ENCODE measurements around the gene RAB14. TPM values are rescaled to one million over a fixed set of nuclear protein-coding genes. Genes with fewer than 3 reads are reported as not detected.
A peak's percentile ranks its signal among the peaks of the same experiment; 100 is the strongest.

Gene RAB14
- polyA plus RNA-seq (2013, experiment 1 of 2): 28.6 TPM
- 30.1 TPM for polyA plus RNA-seq (2013, experiment 2 of 2)

DNA sequence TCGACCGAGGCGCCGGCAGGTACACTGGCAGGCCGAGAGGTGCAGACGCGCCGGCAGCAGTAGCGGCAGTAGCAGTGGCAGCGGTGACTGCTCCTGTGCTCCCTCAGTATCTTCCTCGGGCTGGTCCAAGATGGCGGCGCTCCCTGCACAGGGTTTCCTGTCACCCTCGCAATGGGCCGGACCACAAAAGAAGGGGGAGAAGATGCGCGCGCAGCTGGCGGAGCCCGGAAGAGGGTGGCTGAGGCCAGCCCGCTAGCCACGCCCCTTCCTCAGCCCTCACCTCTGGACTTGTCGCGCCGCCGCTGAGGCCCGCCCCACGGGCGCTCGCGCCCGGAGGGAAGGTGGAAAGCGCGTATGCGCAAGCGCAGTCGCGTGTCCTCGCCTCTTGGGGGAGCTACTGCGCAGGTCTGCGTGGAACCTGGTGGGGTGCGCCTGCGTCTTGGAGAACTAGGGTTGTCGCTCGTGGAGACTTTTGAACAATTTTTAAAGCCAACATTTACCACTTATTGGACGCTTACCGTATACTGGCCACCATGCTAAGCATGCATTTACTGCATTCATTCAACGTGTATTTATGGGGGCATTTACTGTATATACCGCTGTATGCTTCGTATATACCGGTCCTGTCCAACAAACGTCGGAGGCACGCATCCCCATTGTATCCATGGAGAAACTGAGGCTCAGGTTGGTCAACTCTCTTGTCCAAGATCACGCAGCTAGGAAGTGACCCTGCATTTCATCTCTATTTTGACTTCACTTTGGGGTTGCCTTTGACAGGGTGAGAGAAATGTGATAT, at the start of gene RAB14:
RAB14 (minus strand) TSS at position 132 of the 796 bp plus-strand sequence. CDS start 8,457 bp downstream, outside the sequence.
- Histone ChIP-seq H3K27me3 (ENCODE audit: insufficient read depth, low read length) (no peaks in the 10 kb centered on the region), H3K36me3 (ENCODE audit: insufficient read depth, low read length) (no peaks in the 10 kb centered on the region), H3K9ac (ENCODE audit: low read depth, low read length) (peak within 1 kb of the TSS; percentile 76), H3K4me3 (ENCODE audit: low read length) (peak within 1 kb of the TSS; percentile 67), H3K4me1 (ENCODE audit: insufficient read depth, low read length) (peaks cover 19% of the 10 kb centered on the region), H3K27ac (ENCODE audit: low read depth, low read length) (peak within 1 kb of the TSS; percentile 87; the same call in 1 of the 2 replicates), H3K9me3 (ENCODE audit: insufficient read depth, low read depth, low read length) (no peaks in the 10 kb centered on the region)
- 9% methylated on average over 55 of the region's 55 CpGs for WGBS

DNA sequence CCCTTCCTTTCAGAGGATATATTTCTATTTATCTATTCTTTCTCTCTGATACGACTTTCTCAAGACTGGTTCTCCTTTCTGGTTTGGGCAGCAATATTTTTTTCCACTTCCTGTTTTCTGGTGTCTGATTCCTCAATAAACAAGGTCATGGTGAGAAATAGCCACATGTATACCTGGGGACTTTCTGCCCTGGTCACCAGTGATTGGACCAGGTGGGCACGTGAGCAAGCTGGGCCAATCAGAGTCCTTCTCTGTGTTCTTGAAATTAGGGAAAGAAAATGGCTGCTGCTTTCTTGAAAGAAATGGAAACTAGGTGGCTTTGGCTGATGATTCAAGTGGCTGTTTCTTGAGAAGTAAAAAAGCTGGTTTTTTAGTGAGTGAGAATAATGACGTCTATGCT, 47.9 kb upstream of the RAB14 start:
- Histone ChIP-seq H3K27me3 (ENCODE audit: insufficient read depth, low read length) (peaks cover 23% of the 10 kb centered on the region), H3K4me3 (ENCODE audit: low read length) (no peak overlapping the region), H3K9me3 (ENCODE audit: insufficient read depth, low read depth, low read length) (0 out of 2 replicates have a peak, but pooled peaks cover 4% of the 10 kb centered on the region), H3K9ac (ENCODE audit: low read depth, low read length) (no peak overlapping the region), H3K4me1 (ENCODE audit: insufficient read depth, low read length) (peaks cover 13% of the 10 kb centered on the region), H3K27ac (ENCODE audit: low read depth, low read length) (no peak overlapping the region), H3K36me3 (ENCODE audit: insufficient read depth, low read length) (no peaks in the 10 kb centered on the region)
- WGBS: 89% methylated on average over 3 of the region's 3 CpGs

DNA sequence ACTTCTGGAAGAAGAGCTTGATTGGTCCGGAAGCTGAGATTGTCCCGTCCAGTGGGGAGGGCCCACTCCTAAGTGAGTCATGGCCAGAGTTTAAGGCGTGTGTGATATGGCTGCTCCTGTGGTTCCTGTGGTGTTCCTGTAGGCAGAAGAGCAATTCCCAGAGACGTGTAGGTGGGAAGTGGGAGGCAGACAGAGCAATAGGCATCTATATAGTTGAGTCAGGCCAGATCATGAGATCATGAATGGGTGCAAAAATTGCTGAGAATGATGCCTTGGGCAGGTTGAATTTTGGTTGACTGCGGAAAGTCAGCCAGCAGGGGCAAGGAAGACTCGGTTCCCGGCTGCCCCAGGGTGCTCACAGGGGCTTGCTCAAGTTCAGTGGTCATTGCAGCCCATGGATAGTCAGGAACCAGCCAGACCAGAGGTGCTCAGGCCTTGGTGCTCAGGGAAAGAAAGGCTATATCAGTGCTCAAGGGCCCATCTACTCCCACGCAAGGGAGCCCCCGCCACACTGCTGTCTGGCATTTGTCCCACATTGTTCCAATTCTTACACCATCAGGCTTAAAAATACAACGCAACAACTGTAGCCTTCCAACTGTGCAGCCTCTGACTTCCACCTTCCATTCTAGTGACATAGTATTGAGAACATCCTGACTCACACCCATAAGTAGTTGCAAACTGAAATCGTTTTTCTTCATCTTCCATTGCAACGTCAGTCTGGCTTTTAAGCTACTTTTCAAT, 45.3 kb upstream of the RAB14 start:
- Histone ChIP-seq H3K9ac (ENCODE audit: low read depth, low read length) (no peak overlapping the region), H3K27ac (ENCODE audit: low read depth, low read length) (no peak overlapping the region), H3K36me3 (ENCODE audit: insufficient read depth, low read length) (no peaks in the 10 kb centered on the region), H3K4me1 (ENCODE audit: insufficient read depth, low read length) (no peaks in the 10 kb centered on the region), H3K4me3 (ENCODE audit: low read length) (no peak overlapping the region), H3K27me3 (ENCODE audit: insufficient read depth, low read length) (peaks cover 2% of the 10 kb centered on the region), H3K9me3 (ENCODE audit: insufficient read depth, low read depth, low read length) (peaks cover 10% of the 10 kb centered on the region)
- WGBS: 92% methylated on average over 12 of the region's 12 CpGs

DNA sequence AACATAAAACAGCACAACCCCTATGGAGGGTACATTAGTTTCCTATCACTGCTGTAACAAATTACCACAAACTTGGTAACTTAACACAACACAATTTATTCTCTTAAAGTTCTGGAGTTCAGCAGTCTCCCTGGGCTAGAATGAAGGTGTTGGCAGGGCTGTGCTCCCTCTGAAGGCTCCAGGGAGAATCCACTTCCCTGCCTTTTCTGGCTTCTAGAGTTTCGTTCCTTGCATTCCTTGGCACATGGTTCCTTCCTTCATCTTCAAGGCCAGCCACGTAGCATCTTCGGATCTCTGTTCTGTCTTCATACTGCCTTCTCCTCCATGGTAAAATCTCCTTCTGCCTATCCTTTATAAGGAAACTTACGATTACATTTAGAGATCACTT, 41.3 kb upstream of the RAB14 start:
- H3K9ac ChIP-seq (ENCODE audit: low read depth, low read length): no peak overlapping the region
- H3K9me3 ChIP-seq (ENCODE audit: insufficient read depth, low read depth, low read length): peaks cover 10% of the 10 kb centered on the region
- peaks cover 7% of the 10 kb centered on the region; the same call in 1 of the 2 replicates for H3K4me1 ChIP-seq (ENCODE audit: insufficient read depth, low read length)
- 96% methylated on average over 4 of the region's 4 CpGs for WGBS
- H3K36me3 ChIP-seq (ENCODE audit: insufficient read depth, low read length): no peaks in the 10 kb centered on the region
- no peak overlapping the region for H3K27ac ChIP-seq (ENCODE audit: low read depth, low read length)
- H3K4me3 ChIP-seq (ENCODE audit: low read length): no peak overlapping the region
- H3K27me3 ChIP-seq (ENCODE audit: insufficient read depth, low read length): no peaks in the 10 kb centered on the region

DNA sequence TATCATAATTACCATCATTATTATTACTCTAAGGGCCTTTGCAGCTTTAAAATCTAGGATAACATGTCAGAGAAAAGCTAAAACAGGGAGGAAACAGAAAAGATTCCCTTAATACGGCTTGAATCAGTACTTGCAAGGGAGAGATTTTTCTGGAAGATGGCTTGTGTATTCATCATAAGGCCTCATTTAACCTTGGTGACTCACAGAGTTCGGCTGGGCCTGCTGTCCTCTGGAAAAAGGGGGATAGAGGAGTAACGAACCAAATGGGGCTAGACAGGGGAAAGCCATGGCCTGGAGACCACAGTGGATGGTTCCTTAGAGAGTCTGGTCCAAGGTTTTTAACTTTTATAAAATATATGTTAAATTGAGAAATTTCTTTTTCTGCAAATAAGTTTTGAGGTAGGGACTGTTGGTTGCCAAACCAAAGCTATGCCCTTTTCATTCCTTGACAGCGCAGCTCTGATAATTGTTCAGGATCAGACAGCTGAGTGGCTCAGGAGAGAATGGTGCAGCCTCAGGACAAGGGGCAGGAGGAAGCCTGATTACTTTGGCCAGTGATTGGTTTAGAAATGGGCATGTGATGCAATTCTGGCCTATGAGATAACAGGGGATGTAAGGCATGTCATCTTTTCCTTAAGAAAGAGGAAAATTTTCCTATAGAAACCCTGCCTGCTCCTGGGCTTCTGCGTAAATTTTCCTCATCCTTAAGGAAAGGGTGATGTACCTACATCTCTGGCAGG, 40.7 kb upstream of the RAB14 start:
- Histone ChIP-seq H3K4me1 (ENCODE audit: insufficient read depth, low read length) (peaks cover 7% of the 10 kb centered on the region; the same call in 1 of the 2 replicates), H3K36me3 (ENCODE audit: insufficient read depth, low read length) (no peaks in the 10 kb centered on the region), H3K9me3 (ENCODE audit: insufficient read depth, low read depth, low read length) (peaks cover 10% of the 10 kb centered on the region), H3K27ac (ENCODE audit: low read depth, low read length) (no peak overlapping the region), H3K27me3 (ENCODE audit: insufficient read depth, low read length) (no peaks in the 10 kb centered on the region), H3K4me3 (ENCODE audit: low read length) (no peak overlapping the region), H3K9ac (ENCODE audit: low read depth, low read length) (no peak overlapping the region)
- WGBS: 94% methylated on average over 5 of the region's 5 CpGs

DNA sequence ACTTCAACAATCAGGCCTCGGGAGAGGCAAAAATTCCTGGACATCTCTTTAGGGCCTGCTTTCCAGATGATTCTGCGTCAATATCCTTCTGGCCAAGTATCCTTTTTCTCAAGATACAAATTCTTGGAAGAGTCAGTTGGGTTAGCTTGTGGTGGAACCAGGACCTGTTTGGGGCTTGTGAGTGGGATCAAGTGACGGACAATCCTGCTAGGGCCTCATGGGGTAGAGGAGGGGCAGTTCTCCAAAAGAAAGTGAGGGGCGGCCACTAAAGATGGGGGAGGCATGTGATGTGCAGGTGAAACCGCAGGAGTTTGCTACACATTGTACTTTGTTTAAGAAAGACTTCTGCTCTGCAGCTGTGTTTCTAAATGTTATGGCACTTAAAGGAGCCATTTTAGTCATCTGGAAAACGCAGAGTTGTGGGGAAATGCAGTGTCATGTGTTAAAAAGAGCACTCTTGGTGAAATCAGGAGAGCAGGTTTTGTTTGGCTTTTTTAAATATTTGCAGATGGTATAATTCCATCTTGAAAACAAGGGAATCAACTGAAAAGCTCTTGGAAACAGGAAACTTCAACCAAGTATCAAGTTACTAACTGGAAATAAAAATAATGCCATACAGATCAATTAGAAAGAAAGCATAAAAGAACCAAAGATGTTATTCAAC, 38.9 kb upstream of the RAB14 start:
- H3K36me3 ChIP-seq (ENCODE audit: insufficient read depth, low read length): no peaks in the 10 kb centered on the region
- WGBS: 89% methylated on average over 6 of the region's 6 CpGs
- H3K27me3 ChIP-seq (ENCODE audit: insufficient read depth, low read length): no peaks in the 10 kb centered on the region
- H3K4me3 ChIP-seq (ENCODE audit: low read length): no peak overlapping the region
- peaks cover 10% of the 10 kb centered on the region for H3K9me3 ChIP-seq (ENCODE audit: insufficient read depth, low read depth, low read length)
- H3K27ac ChIP-seq (ENCODE audit: low read depth, low read length): no peak overlapping the region
- H3K4me1 ChIP-seq (ENCODE audit: insufficient read depth, low read length): peaks cover 7% of the 10 kb centered on the region; the same call in 1 of the 2 replicates
- H3K9ac ChIP-seq (ENCODE audit: low read depth, low read length): no peak overlapping the region

DNA sequence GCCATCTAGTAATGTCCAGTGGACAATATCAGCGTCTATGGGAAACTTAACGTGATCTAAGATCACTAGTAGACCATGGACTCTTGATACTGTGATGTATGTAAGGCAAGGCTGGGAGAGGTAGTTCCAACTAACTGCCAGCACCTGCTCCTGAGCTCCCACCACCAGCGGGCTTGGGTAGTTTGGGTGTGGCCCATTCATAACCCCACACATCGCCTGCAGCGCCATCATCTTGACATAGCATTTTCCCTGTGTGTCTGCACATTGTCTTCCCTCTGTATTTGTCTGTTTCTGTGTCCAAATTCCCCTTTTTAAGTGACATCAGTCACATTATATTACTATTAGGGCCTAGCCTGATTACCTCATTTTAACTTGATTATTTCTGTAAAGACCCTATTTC, 38.2 kb upstream of the RAB14 start:
- no peaks in the 10 kb centered on the region for H3K27me3 ChIP-seq (ENCODE audit: insufficient read depth, low read length)
- no peak overlapping the region for H3K27ac ChIP-seq (ENCODE audit: low read depth, low read length)
- peaks cover 8% of the 10 kb centered on the region for H3K9me3 ChIP-seq (ENCODE audit: insufficient read depth, low read depth, low read length)
- H3K9ac ChIP-seq (ENCODE audit: low read depth, low read length): no peak overlapping the region
- peaks cover 7% of the 10 kb centered on the region; the same call in 1 of the 2 replicates for H3K4me1 ChIP-seq (ENCODE audit: insufficient read depth, low read length)
- WGBS: 98% methylated on average over 5 of the region's 5 CpGs
- H3K4me3 ChIP-seq (ENCODE audit: low read length): no peak overlapping the region
- H3K36me3 ChIP-seq (ENCODE audit: insufficient read depth, low read length): no peaks in the 10 kb centered on the region

DNA sequence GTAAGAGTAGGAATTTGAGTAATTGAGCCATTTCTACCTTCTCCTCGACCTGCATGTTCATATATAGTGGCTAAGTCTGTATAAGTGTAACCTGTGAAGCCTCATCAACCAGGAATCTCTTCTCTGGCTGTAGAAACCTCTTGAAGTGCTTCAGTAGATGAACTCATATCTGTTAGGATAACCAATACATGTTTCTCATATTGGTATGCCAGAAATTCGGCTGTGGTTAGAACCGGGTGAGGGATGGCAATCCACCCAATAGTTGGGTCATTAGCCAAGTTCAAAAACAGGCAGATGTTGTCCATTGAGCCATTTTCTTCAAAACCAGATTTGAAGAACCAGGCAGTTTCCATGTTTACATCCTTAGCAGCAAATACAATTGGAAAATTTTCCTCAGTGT, 37.4 kb upstream of the RAB14 start:
- Histone ChIP-seq H3K9me3 (ENCODE audit: insufficient read depth, low read depth, low read length) (peaks cover 4% of the 10 kb centered on the region), H3K36me3 (ENCODE audit: insufficient read depth, low read length) (no peaks in the 10 kb centered on the region)
- 96% methylated on average over 3 of the region's 3 CpGs for WGBS

DNA sequence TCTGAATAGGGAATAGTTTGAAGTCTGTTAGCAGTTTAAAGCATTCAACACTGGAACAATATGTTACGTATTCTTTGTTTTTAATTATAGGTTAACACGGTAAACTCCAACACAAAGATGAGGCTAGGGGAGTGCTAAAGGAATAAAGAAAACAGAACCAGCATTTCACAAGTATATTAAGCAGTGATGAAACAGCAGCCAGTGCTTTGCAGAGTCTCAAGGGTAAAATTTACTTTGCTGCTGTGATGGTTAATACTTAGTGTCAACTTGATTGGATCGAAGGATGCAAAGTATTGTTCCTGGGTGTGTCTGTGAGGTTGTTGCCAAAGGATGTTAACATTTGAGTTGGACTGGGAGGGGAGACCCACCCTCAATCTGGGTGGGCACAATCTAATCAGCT, 36.2 kb upstream of the RAB14 start:
- peaks cover 7% of the 10 kb centered on the region; the same call in 1 of the 2 replicates for H3K4me1 ChIP-seq (ENCODE audit: insufficient read depth, low read length)
- H3K27ac ChIP-seq (ENCODE audit: low read depth, low read length): no peak overlapping the region
- WGBS: 99% methylated on average over 3 of the region's 3 CpGs
- no peak overlapping the region for H3K4me3 ChIP-seq (ENCODE audit: low read length)
- H3K9me3 ChIP-seq (ENCODE audit: insufficient read depth, low read depth, low read length): no peaks in the 10 kb centered on the region
- H3K9ac ChIP-seq (ENCODE audit: low read depth, low read length): no peak overlapping the region
- no peaks in the 10 kb centered on the region for H3K36me3 ChIP-seq (ENCODE audit: insufficient read depth, low read length)
- H3K27me3 ChIP-seq (ENCODE audit: insufficient read depth, low read length): no peaks in the 10 kb centered on the region

More for the DNA sequence above, 37.4 kb upstream of the RAB14 start:
- H3K27me3 ChIP-seq (ENCODE audit: insufficient read depth, low read length): no peaks in the 10 kb centered on the region
- H3K4me1 ChIP-seq (ENCODE audit: insufficient read depth, low read length): peaks cover 7% of the 10 kb centered on the region; the same call in 1 of the 2 replicates
- H3K4me3 ChIP-seq (ENCODE audit: low read length): no peak overlapping the region
- no peak overlapping the region for H3K9ac ChIP-seq (ENCODE audit: low read depth, low read length)
- H3K27ac ChIP-seq (ENCODE audit: low read depth, low read length): no peak overlapping the region

DNA sequence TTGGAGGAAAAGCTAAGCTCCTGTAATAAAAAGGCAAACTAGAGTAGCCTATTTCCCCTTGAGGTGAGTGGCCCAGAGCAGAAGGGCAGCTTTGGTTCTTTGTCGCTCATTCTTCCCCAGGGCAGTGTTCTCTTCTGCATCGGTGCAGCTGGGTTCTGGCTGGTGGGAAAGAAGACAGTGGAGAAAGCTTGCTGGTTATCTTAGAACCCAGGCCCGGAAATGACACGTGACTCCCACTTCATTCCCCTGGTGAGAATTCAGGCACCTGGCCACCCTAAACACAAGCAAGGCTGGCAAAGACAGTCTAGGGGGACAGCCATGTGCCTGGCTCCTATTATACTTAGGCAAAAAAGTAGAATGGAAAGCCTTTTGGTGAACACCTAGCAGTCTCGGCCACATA, 33.8 kb upstream of the RAB14 start:
- Histone ChIP-seq H3K27me3 (ENCODE audit: insufficient read depth, low read length) (no peaks in the 10 kb centered on the region), H3K36me3 (ENCODE audit: insufficient read depth, low read length) (no peaks in the 10 kb centered on the region), H3K27ac (ENCODE audit: low read depth, low read length) (no peak overlapping the region), H3K4me3 (ENCODE audit: low read length) (no peak overlapping the region), H3K9me3 (ENCODE audit: insufficient read depth, low read depth, low read length) (no peaks in the 10 kb centered on the region), H3K9ac (ENCODE audit: low read depth, low read length) (no peak overlapping the region), H3K4me1 (ENCODE audit: insufficient read depth, low read length) (0 out of 2 replicates have a peak, but pooled peaks cover 1% of the 10 kb centered on the region)
- 95% methylated on average over 5 of the region's 5 CpGs for WGBS
